Lung (tissue), 12 donors: ENCODE results near the gene TLR5. TPM values are rescaled to one million over a fixed set of nuclear protein-coding genes. Genes with fewer than 3 reads are reported as not detected.

Experiments
- ATAC-seq: fragments of 200-7000 bp; cut with Tn5 transposase; one replicate; pipeline ENCODE4 v1.9.1; 2020; ENCODE audit warnings: moderate number of reproducible peaks; ENCODE audit not compliant: insufficient read depth, low FRiP score
- DNase-seq, 3 donors: peaks; one replicate each; pipeline ENCODE4 v3.0.0-alpha.2; 2013 to 2017
- H3K27ac ChIP-seq, 2 donors: one replicate each; pipeline ENCODE4 v1.5.1; 2013; ENCODE audit warnings: mild to moderate bottlenecking in 2 of 2, moderate library complexity in 2 of 2, control low read depth in 1 of 2, inconsistent platforms in 1 of 2, low read depth in 1 of 2, low read length in 1 of 2
- H3K27me3 ChIP-seq, 3 donors: one replicate each; pipeline ENCODE4 v1.5.1; 2013; ENCODE audit warnings: low read length in 2 of 3; ENCODE audit not compliant: control insufficient read depth in 3 of 3, insufficient read depth in 3 of 3
- H3K36me3 ChIP-seq, 4 donors: one replicate each; pipeline ENCODE4 v1.5.1; 2013; ENCODE audit warnings: low read length in 4 of 4, mild to moderate bottlenecking in 1 of 4, moderate library complexity in 1 of 4; ENCODE audit not compliant: control insufficient read depth in 4 of 4, insufficient read depth in 4 of 4
- H3K4me1 ChIP-seq, 5 donors: one replicate each; pipeline ENCODE4 v1.5.1; 2013; ENCODE audit warnings: low read length in 5 of 5, mild to moderate bottlenecking in 2 of 5, moderate library complexity in 1 of 5; ENCODE audit not compliant: control insufficient read depth in 5 of 5, insufficient read depth in 5 of 5
- H3K4me3 ChIP-seq: one replicate; pipeline ENCODE4 v1.5.1; 2013; ENCODE audit warnings: mild to moderate bottlenecking, control low read depth, moderate library complexity
- H3K9ac ChIP-seq, 2 donors: one replicate each; pipeline ENCODE4 v1.5.1; 2013; ENCODE audit warnings: low read length in 2 of 2, control low read depth in 1 of 2; ENCODE audit not compliant: insufficient read depth in 1 of 2
- H3K9me3 ChIP-seq, 4 donors: one replicate each; pipeline ENCODE4 v1.5.1; 2013; ENCODE audit warnings: low read length in 3 of 4, mild to moderate bottlenecking in 1 of 4, moderate library complexity in 1 of 4; ENCODE audit not compliant: control insufficient read depth in 4 of 4, insufficient read depth in 3 of 4
- WGBS, 2 donors: extraction: QIAGEN DNeasy Blood & Tissue Kit; methylation state at CpG; one replicate each; pipeline ENCODE4 v1.1.7; 2013; 5-methylcytosine and 5-hydroxymethylcytosine counted together
- polyA plus RNA-seq, 2 donors: library from polyadenylated mRNA; stranded (reverse); fragments of 200-250 nt; gene quantifications; one replicate each; pipeline ENCODE4 v1.2.1, GENCODE V29; 2013
- total RNA-seq, 2 donors: library from RNA; depleted of rRNA in 1 of 2; stranded (reverse); fragments of >200 nt in 1 of 2; gene quantifications; one replicate each; pipeline ENCODE4 v1.2.1, GENCODE V29; 2014 to 2021
- TF ChIP-seq, protein P1 (sequence below): IDR thresholded peaks from 2 replicates; pipeline ENCODE4 v1.5.1; 2012; ENCODE audit warnings: mild to moderate bottlenecking; ENCODE audit errors: control extremely low read depth, extremely low read depth
- donor health status: control.
- donor health status: control.
- donor health status: Bipolar disorder and iron deficiency.
- donor health status: healthy.
- donor health status: DM: yes; HTN: yes; CAD: no.

TLR5 gene
- total and polyA plus RNA-seq, 4 donors: 3.0 to 23.6 (median 17.7) TPM

DNA sequence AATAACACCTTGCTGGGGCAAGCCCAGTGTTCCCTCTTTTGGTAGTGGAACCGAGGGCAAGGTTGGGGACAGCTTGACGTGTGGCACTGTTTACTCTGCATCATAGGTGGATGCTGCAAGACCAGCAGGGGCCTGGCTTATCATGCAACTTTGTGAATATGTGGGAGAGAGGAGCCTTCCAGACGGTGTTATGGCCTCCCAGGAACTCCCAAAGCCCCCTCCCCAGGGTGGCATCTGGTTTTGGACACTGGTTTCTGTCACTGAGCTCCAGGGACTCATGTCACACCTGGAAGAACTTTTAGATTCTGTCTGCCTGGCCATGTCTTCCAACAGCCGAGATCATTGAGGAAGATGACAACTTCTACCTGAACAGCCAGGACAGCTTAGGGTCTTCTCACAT, 1.4 kb upstream of the TLR5 start:
- H3K4me1 ChIP-seq: peaks cover 0 to 21% (median 16%) of the 10 kb centered on the region in 5 donors
- ATAC-seq (no peak), DNase-seq (no peak)
- H3K27ac ChIP-seq: peak overlapping the region in 1 of 2 donors; percentile 26
- 75 to 82% methylated on average over 4 of the region's 4 CpGs for WGBS, 2 donors
- no peak overlapping the region for H3K4me3 ChIP-seq
- H3K9me3 ChIP-seq: no peaks in the 10 kb centered on the region
- H3K9ac ChIP-seq: no peak overlapping the region
- no peaks in the 10 kb centered on the region for H3K36me3 ChIP-seq
- no peaks in the 10 kb centered on the region for H3K27me3 ChIP-seq
- TF ChIP-seq, protein P1, sequence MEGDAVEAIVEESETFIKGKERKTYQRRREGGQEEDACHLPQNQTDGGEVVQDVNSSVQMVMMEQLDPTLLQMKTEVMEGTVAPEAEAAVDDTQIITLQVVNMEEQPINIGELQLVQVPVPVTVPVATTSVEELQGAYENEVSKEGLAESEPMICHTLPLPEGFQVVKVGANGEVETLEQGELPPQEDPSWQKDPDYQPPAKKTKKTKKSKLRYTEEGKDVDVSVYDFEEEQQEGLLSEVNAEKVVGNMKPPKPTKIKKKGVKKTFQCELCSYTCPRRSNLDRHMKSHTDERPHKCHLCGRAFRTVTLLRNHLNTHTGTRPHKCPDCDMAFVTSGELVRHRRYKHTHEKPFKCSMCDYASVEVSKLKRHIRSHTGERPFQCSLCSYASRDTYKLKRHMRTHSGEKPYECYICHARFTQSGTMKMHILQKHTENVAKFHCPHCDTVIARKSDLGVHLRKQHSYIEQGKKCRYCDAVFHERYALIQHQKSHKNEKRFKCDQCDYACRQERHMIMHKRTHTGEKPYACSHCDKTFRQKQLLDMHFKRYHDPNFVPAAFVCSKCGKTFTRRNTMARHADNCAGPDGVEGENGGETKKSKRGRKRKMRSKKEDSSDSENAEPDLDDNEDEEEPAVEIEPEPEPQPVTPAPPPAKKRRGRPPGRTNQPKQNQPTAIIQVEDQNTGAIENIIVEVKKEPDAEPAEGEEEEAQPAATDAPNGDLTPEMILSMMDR: no peak

DNA sequence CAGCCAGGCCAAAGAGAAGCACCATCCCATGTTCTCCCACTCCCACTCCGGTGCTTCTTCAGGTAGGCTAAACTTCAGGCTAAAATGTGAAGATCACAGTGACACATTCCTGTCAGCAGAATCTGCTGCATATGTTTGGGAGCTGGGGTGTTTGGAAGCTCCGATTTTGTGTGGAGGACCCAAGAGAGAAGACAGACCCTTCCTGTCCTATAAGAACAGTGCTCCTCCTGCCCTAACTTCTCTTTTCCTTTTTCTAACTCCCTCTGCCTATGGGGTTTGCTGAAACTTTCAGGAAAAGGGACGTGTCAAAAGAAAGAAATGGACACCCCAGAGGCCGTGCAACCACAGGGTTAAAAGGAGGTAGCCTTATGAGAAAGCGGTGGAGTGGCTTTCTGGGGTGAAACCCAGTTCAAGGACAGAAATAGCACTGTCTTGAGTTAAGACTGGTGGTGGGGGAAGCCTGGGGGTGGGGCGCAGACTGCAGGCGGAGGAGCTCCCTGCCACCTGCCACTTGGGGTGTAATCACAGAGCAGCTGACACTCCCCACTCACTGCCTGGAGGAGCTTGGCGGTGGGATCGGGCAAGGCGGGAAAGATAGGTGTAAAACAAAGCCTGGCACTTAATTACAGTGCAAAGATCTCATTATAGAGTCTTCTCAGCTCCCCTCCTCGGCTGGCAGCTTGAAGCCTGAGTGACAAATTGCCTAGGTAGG, 645 bp upstream of the TLR5 start:
- H3K9ac ChIP-seq: no peak overlapping the region
- WGBS, 2 donors: 44 to 50% methylated on average over 11 of the region's 11 CpGs
- no peaks in the 10 kb centered on the region for H3K9me3 ChIP-seq
- no peaks in the 10 kb centered on the region for H3K27me3 ChIP-seq
- DNase-seq: peak; percentile 58 to 85 (median 81)
- no peak overlapping the region for H3K4me3 ChIP-seq
- peak; percentile 38 for ATAC-seq
- H3K4me1 ChIP-seq: peaks cover 0 to 21% (median 16%) of the 10 kb centered on the region in 5 donors
- TF ChIP-seq, protein P1: no peak
- no peaks in the 10 kb centered on the region for H3K36me3 ChIP-seq
- H3K27ac ChIP-seq: peak overlapping the region in 1 of 2 donors; percentile 68

DNA sequence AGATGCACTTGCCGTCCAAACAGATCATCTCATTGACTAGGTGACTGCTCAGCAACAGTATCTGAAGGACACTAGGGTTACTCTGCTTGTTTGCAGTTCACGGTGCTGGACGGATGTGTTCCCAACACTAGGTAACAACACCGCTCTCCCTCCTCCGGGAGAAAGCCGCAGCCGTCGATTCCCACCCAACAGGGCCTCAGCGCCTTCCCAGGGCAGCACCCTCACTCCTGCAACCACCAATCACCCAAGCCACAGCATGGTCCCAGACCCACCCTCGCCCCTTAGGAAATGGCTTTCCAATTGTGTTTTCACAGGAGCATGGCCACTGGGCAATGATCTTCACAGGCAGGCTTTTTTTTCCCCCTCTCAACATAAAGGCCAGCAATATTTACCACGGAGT, 779 bp downstream of the TLR5 start:
- peak overlapping the region; percentile 4 to 26 for H3K9ac ChIP-seq
- ATAC-seq: no peak
- H3K36me3 ChIP-seq: no peaks in the 10 kb centered on the region
- H3K4me1 ChIP-seq: peaks cover 0 to 29% (median 16%) of the 10 kb centered on the region in 5 donors
- H3K27ac ChIP-seq: peak overlapping the region in 1 of 2 donors; percentile 23
- H3K4me3 ChIP-seq: peak overlapping the region; percentile 51
- WGBS, 2 donors: 80 to 86% methylated on average over 11 of the region's 11 CpGs
- H3K9me3 ChIP-seq: no peaks in the 10 kb centered on the region
- H3K27me3 ChIP-seq: no peaks in the 10 kb centered on the region
- no peak for DNase-seq
- TF ChIP-seq, protein P1: no peak
